Tibial nerve (tissue), 4 donors: ENCODE results near the gene TMEM14A.

Source experiments
- CTCF ChIP-seq, 5 experiments: fragments of 200-600 bp in 3 of 5; fragments of 450-650 bp in 2 of 5; sonication (generic) in 3 of 5; IDR thresholded peaks; one replicate each; pipeline ENCODE4 v1.5.1; 2016 to 2019; ENCODE audit warnings: antibody characterized with exemption in 5 of 5, mild to moderate bottlenecking in 3 of 5, moderate library complexity in 2 of 5
- EP300 ChIP-seq, 2 donors: sonication (generic); formaldehyde crosslinking; IDR thresholded peaks; one replicate each; pipeline ENCODE4 v1.6.1; 2017; ENCODE audit warnings: antibody characterized with exemption in 2 of 2, mild to moderate bottlenecking in 1 of 2
- POLR2A ChIP-seq, 2 donors: fragments of 450-650 bp; IDR thresholded peaks; one replicate each; pipeline ENCODE4 v1.6.1; 2017; ENCODE audit warnings: antibody characterized with exemption in 2 of 2, mild to moderate bottlenecking in 2 of 2, moderate library complexity in 2 of 2

GRCh38 chr6:52664186-52664990 lies 6.5 kb upstream of the TMEM14A start:
- TF ChIP-seq CTCF (IDR thresholded peaks at IDR 0.05), result no peak
- TF ChIP-seq POLR2A (IDR thresholded peaks at IDR 0.05), result peak; percentile 21 to 79
- peak in 1 of 2 donors; percentile 90 for TF ChIP-seq EP300 (IDR thresholded peaks at IDR 0.05)
